Uterus (tissue), 4 donors: ENCODE data around the gene CLIP3. TPM values are rescaled to one million over a fixed set of nuclear protein-coding genes. Genes with fewer than 3 reads are reported as not detected.

Experiments
- DNase-seq, 2 donors: peaks; one replicate each; pipeline ENCODE4 v3.0.0-alpha.2; 2019 to 2020
- H3K27ac ChIP-seq, 2 donors: fragments of 200-600 bp; sonication (generic); 1 replicate in 1 of 2; 2 replicates in 1 of 2; pipeline ENCODE4 v1.5.1; 2016 to 2018
- H3K27me3 ChIP-seq, 2 donors: fragments of 200-600 bp; sonication (generic); one replicate each; pipeline ENCODE4 v1.5.1; 2018 to 2019; ENCODE audit warnings: control low read depth in 1 of 2
- H3K36me3 ChIP-seq, 2 donors: fragments of 200-600 bp; sonication (generic); one replicate each; pipeline ENCODE4 v1.5.1; 2019; ENCODE audit warnings: control low read depth in 1 of 2
- H3K4me1 ChIP-seq, 2 donors: fragments of 200-600 bp; sonication (generic); one replicate each; pipeline ENCODE4 v1.5.1; 2018 to 2019; ENCODE audit warnings: control low read depth in 1 of 2
- H3K4me3 ChIP-seq, 2 donors: fragments of 200-600 bp; sonication (generic); 1 replicate in 1 of 2; 2 replicates in 1 of 2; pipeline ENCODE4 v1.5.1; 2018 to 2019; ENCODE audit warnings: mild to moderate bottlenecking in 1 of 2
- H3K9me3 ChIP-seq, 2 donors: fragments of 200-600 bp; sonication (generic); one replicate each; pipeline ENCODE4 v1.5.1; 2019; ENCODE audit warnings: control low read depth in 1 of 2
- POLR2A ChIP-seq, 2 donors: fragments of 450-650 bp; IDR thresholded peaks; one replicate each; pipeline ENCODE4 v1.6.1; 2016; ENCODE audit warnings: antibody characterized with exemption in 2 of 2, mild to moderate bottlenecking in 1 of 2, moderate library complexity in 1 of 2
- intact Hi-C: fragments of 100-400 bp; cut with DNase I; formaldehyde crosslinking; loops from one replicate; pipeline ENCODE4 v1.15.1; 2023; ENCODE audit warnings: low total_unique reads
- total RNA-seq, 4 donors: library from RNA; depleted of rRNA in 3 of 4; stranded (reverse); fragments of >200 nt in 3 of 4; gene quantifications; one replicate each; pipeline versions ENCODE4 v1.1.0 to v1.2.4, GENCODE V29; 2014 to 2023
- TF ChIP-seq, protein P1 (sequence below), 4 experiments: fragments of 200-600 bp in 2 of 4; fragments of 450-650 bp in 2 of 4; sonication (generic) in 2 of 4; IDR thresholded peaks; one replicate each; pipeline ENCODE4 v1.5.1; 2016 to 2019; ENCODE audit warnings: antibody characterized with exemption in 4 of 4, mild to moderate bottlenecking in 2 of 4, moderate library complexity in 1 of 4
- donor health status: DM: yes; HTN: yes; CAD: no.

CLIP3 gene
- total RNA-seq, 4 donors from 2014 or later = 4.4 to 82.5 (median 34.8) TPM

DNA sequence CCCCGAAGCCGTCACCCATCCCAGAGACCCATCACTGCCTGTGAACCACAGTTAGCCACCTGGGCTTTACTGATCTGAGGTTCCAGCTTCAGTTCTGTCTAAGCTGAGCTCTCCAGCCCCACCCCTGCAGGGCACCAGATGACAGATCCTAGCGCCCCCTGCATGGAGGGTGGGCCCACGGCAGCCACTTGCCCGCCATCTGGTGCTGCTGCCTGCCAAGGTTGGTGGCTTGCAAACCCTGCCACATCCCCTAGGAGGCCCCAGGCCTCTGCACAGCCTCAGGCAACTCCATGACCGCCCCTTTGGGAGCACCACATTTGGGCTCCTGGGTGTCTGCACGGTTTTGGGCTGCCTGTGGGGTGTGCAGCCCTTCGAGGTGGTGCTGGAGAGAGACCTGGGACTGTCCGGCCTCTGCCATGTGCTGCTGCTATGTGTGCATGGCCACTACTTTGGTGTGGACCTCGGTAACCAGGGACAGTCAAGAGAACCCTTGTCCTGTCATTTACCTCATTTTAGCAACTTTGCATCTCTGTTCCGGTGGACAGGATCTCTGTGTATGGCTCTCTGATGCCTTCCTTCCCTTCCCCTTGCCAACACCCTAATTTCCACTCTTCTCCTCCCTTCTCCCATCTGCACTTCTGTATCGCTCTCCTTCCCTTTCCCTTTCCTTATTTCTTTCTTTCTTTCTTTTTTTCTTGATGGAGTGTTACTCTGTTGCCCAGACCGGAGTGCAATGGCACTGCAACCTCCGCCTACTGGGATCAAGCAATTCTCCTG is 55.0 kb downstream of the CLIP3 start:
- intact Hi-C loops = no loop called here
- DNase-seq = no peak
- Histone ChIP-seq H3K27me3 (no peaks in the 10 kb centered on the region), H3K36me3 (no peaks in the 10 kb centered on the region), H3K27ac (no peak overlapping the region), H3K9me3 (no peaks in the 10 kb centered on the region), H3K4me1 (no peaks in the 10 kb centered on the region), H3K4me3 (no peak overlapping the region)
- TF ChIP-seq POLR2A (IDR thresholded peaks at IDR 0.05) = no peak
- TF ChIP-seq, protein P1, sequence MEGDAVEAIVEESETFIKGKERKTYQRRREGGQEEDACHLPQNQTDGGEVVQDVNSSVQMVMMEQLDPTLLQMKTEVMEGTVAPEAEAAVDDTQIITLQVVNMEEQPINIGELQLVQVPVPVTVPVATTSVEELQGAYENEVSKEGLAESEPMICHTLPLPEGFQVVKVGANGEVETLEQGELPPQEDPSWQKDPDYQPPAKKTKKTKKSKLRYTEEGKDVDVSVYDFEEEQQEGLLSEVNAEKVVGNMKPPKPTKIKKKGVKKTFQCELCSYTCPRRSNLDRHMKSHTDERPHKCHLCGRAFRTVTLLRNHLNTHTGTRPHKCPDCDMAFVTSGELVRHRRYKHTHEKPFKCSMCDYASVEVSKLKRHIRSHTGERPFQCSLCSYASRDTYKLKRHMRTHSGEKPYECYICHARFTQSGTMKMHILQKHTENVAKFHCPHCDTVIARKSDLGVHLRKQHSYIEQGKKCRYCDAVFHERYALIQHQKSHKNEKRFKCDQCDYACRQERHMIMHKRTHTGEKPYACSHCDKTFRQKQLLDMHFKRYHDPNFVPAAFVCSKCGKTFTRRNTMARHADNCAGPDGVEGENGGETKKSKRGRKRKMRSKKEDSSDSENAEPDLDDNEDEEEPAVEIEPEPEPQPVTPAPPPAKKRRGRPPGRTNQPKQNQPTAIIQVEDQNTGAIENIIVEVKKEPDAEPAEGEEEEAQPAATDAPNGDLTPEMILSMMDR (IDR thresholded peaks at IDR 0.05) = no peak

DNA sequence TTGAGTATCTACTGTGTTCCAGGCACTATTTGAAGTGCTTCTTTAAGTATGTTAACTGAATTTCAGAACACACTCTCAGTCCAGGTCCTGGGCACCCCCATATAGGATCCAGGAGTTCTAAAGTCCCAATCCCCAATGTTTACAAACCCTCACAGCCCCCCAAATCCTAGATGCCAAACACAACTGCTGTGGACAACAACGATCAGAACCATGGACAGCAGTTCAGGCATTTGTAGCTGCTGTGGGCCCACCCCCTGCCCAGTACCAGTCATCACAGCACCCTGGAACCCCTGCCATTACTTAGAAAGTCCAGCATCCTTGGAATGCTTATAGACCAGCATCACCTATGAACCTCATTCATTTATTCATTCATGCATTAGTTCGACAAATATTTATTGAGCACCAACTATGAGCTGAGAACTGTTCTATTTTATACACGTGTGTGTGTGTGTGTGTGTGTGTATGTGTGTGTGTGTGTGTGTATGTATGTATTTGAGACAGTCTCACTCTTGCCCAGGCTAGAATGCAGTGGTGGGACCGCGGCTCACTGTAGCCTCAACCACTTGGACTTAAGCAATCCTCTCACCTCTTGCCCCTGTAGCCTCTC is 57.0 kb downstream of the CLIP3 start:
- H3K36me3 ChIP-seq = no peaks in the 10 kb centered on the region
- DNase-seq = no peak
- no peak for TF ChIP-seq POLR2A (IDR thresholded peaks at IDR 0.05)
- TF ChIP-seq, protein P1 (IDR thresholded peaks at IDR 0.05) = no peak
- no peaks in the 10 kb centered on the region for H3K4me1 ChIP-seq
- intact Hi-C loops = no loop called here
- H3K4me3 ChIP-seq = no peak overlapping the region
- H3K9me3 ChIP-seq = no peaks in the 10 kb centered on the region
- H3K27ac ChIP-seq = no peak overlapping the region
- no peaks in the 10 kb centered on the region for H3K27me3 ChIP-seq

DNA sequence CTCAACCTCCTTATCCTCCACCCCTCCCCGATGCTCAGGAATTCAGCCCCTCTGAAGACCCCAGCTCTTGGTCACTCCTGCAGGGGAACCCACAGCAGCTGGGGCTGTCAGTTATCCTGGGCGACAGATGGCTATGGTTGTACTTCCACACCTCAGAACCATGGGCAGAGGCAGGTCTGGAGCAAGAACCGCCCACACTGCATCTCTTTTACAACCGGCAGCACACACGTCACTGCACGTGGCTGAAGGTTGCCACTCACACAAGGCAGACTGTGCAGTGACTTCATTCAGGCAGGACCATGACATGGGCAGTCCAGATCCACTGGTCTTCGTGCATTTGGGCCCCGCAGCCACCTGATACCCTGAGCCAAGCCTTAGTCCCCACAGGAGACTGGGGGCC is 59.2 kb downstream of the CLIP3 start:
- Histone ChIP-seq H3K27ac (no peak overlapping the region), H3K4me1 (no peaks in the 10 kb centered on the region), H3K4me3 (no peak overlapping the region), H3K27me3 (no peaks in the 10 kb centered on the region), H3K36me3 (no peaks in the 10 kb centered on the region), H3K9me3 (no peaks in the 10 kb centered on the region)
- DNase-seq = no peak
- intact Hi-C loops = no loop called here
- no peak for TF ChIP-seq POLR2A (IDR thresholded peaks at IDR 0.05)
- TF ChIP-seq, protein P1 (IDR thresholded peaks at IDR 0.05) = no peak

DNA sequence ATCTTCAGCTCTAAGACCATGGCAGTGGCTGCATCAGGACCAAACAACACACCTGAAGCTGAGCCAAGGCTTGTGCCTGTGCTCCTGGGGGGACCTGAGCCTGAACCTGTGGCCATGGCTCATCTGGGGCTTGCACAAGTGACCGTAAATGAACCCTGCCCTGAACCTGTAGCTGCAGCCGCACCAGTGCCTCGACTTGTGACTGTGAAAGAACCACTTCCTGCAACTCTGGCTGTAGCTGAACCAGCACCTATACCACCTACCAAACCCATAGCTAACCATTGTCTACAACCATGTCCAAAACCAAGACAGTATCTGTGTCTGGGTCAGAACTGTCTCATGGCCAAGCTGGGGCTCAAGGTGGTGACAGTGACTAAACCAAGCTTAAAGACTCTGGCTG is 65.9 kb downstream of the CLIP3 start:
- no peaks in the 10 kb centered on the region for H3K9me3 ChIP-seq
- no peaks in the 10 kb centered on the region for H3K36me3 ChIP-seq
- no peak overlapping the region for H3K27ac ChIP-seq
- H3K4me1 ChIP-seq = no peaks in the 10 kb centered on the region
- H3K4me3 ChIP-seq = no peak overlapping the region
- intact Hi-C loops = no loop called here
- TF ChIP-seq POLR2A (IDR thresholded peaks at IDR 0.05) = no peak
- TF ChIP-seq, protein P1 (IDR thresholded peaks at IDR 0.05) = no peak
- DNase-seq = no peak
- peaks cover 0 to 3% of the 10 kb centered on the region in 2 donors for H3K27me3 ChIP-seq

Other genes starting within 250 kb of the CLIP3 start
- gene PRODH2, start 220.0 kb downstream of the CLIP3 start, total RNA-seq = not detected
- gene NPHS1, start 180.4 kb downstream of the CLIP3 start, total RNA-seq = under 1 TPM in 1 of 4 donors, not detected in 3; 0.14 TPM
- gene KIRREL2, start 176.0 kb downstream of the CLIP3 start, total RNA-seq = 1 to 10 TPM in 1 of 4 donors, under 1 TPM in 1, not detected in 2; 0.55 to 2.8 TPM
- gene APLP1, start 164.3 kb downstream of the CLIP3 start, total RNA-seq = 10 to 100 TPM in 1 of 4 donors, 1 to 10 TPM in 1, not detected in 2; 6.1 to 16.2 TPM
- gene NFKBID, start 132.3 kb downstream of the CLIP3 start, total RNA-seq = 10 to 100 TPM in 2 of 4 donors, 1 to 10 TPM in 2; 4.4 to 18.2 (median 9.5) TPM
- gene HCST, start 130.3 kb downstream of the CLIP3 start, total RNA-seq = 10 to 100 TPM in 1 of 4 donors, 1 to 10 TPM in 2, not detected in 1; 1.6 to 47.1 (median 4.5) TPM
- 10 to 100 TPM in 3 of 4 donors, 1 to 10 TPM in 1; 1.3 to 25.0 (median 14.9) TPM for gene TYROBP, start 124.6 kb downstream of the CLIP3 start, total RNA-seq
- 10 to 100 TPM in 2 of 4 donors, 1 to 10 TPM in 2; 3.1 to 22.4 (median 9.6) TPM for gene LRFN3, start 96.5 kb downstream of the CLIP3 start, total RNA-seq
- 10 to 100 TPM; 23.8 to 80.0 (median 43.1) TPM for gene SDHAF1, start 37.7 kb downstream of the CLIP3 start, total RNA-seq
- gene SYNE4, start 24.1 kb downstream of the CLIP3 start, total RNA-seq = 1 to 10 TPM in 1 of 4 donors, under 1 TPM in 1, not detected in 2; 0.24 to 1.7 TPM
- 10 to 100 TPM; 10.0 to 18.5 (median 17.0) TPM for gene ALKBH6, start 18.7 kb downstream of the CLIP3 start, total RNA-seq
- gene THAP8, start 21.4 kb upstream of the CLIP3 start, total RNA-seq = 1 to 10 TPM in 3 of 4 donors, not detected in 1; 4.6 to 6.5 (median 6.2) TPM
- gene WDR62, start 22.0 kb upstream of the CLIP3 start, total RNA-seq = 1 to 10 TPM in 2 of 4 donors, not detected in 2; 2.4 to 5.8 TPM
- not detected for gene OVOL3, start 78.3 kb upstream of the CLIP3 start, total RNA-seq
- 10 to 100 TPM in 3 of 4 donors, 1 to 10 TPM in 1; 8.2 to 69.8 (median 25.2) TPM for gene POLR2I, start 82.0 kb upstream of the CLIP3 start, total RNA-seq
- 100 to 1,000 TPM; 118 to 196 (median 154) TPM for gene TBCB, start 82.6 kb upstream of the CLIP3 start, total RNA-seq
- gene CAPNS1, start 107.2 kb upstream of the CLIP3 start, total RNA-seq = 100 to 1,000 TPM; 134 to 511 (median 179) TPM
- gene COX7A1, start 119.6 kb upstream of the CLIP3 start, total RNA-seq = 100 to 1,000 TPM in 2 of 4 donors, 10 to 100 TPM in 1, 1 to 10 TPM in 1; 4.7 to 235 (median 65.2) TPM
- gene ZNF565, start 181.8 kb upstream of the CLIP3 start, total RNA-seq = 10 to 100 TPM in 1 of 4 donors, 1 to 10 TPM in 3; 1.5 to 20.8 (median 6.1) TPM
- 100 to 1,000 TPM in 1 of 4 donors, 10 to 100 TPM in 3; 54.7 to 238 (median 84.2) TPM for gene ZNF146, start 182.2 kb upstream of the CLIP3 start, total RNA-seq